AG08396 (cell line): ENCODE data around the gene DDR2.
A peak's percentile ranks its signal among the peaks of the same experiment; 100 is the strongest.

Experiments
- DNase-seq: peaks from one replicate; pipeline ENCODE4 v3.0.0; 2012; ENCODE audit warnings: low spot score, mixed read lengths

The DDR2 gene

GRCh38 chr1:162672622-162673260 lies 40.5 kb downstream of the DDR2 start:
- DNase-seq, result no peak

DNA sequence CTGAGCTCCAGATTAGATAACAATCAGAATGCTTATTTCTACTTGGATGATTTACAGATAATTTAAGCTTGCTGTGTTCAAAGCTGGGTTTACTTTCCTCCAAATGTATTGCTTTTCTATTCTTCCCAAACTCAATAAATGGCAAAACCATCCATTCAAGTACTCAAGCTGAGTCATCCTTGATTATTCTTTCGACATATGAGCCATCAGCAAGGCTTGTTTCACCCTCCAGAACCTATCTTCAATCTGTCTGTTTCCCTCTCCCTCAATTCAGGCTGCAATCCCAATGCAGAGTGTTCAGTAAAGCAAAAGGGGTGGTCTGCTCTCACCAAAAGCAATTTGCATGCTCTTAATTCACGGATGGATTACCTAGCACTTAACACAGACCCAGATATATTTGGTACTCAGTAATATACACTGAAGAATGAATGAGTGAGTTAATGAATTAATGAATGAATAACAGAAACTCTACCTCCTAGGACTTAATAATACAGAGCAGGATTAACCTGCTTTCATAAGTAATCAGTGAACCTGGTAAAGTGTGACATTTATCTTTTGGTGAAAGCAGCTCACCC lies 41.9 kb downstream of the DDR2 start:
- no peak for DNase-seq

DNA sequence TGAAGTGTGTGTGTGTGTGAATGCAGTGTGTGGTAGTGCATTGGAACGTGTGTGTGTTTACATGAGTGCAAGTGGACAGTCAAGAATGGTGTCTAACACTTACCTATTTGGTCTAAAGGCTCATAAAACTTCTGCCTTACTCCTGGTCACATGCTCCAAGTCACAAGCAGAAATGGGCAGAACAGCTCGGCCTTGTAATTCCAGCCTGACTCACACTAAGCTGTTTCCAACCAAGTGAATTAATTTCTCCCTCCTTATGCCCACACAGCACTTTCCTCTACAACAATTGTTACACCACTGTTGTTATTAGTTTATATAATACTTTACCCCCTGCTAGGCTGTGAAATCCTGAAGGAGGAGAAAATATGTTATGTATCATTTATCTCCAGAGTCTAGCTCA lies 43.8 kb downstream of the DDR2 start:
- DNase-seq, result no peak

DNA sequence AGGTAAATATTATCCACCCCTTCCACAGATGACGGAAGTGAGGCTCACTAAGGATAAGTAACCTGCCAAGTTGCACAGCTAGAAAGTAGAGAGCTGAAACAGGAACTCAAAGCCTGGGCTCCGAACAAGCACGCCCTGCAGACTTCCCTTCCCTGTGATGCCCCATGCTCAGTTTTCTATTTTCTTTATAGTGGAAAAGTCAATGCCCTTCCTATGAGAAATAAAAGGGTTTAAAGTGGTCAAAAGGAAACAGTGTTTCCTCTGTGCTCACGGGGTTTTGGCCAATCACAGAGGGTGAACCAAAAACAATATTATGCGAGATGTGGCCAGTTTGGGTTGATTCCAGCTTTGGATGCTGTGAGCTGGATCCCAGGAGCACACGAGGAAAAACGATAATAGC lies 44.5 kb downstream of the DDR2 start:
- no peak for DNase-seq

DNA sequence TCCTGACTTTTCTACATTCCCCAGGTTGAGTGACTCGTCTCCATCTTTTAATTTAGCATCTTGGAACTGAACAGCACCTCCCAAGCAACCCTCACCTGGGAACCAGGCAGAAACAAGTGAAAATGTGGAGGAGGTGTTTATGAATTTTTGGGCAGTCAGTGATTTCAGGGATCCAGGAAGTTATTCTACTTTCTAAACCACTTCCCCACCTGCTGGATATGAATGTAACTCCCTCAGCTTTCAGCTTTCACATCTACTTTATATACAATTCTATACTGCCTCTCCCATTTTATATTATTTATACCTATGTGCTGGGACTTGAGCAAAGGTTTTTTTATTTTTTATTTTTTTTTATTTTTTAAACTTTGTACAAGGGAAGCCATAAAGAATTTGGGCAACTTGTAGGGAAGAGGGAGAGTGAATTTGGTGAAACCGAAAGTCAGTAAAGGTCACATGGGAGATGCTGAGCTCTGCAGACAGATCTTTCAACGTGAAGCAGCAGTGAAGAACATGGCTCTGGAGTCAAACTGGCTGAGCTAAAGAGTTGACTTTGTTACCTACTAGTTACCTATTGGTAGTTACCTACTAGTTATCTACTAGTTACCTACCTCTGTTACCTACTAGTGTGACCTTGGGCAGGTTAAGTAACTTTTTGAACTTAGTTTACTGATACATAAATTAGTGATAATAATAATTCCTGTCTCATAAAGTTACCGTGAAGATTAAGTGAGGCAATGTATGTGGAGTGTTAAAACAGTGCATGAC lies 45.5 kb downstream of the DDR2 start:
- DNase-seq, result no peak

DNA sequence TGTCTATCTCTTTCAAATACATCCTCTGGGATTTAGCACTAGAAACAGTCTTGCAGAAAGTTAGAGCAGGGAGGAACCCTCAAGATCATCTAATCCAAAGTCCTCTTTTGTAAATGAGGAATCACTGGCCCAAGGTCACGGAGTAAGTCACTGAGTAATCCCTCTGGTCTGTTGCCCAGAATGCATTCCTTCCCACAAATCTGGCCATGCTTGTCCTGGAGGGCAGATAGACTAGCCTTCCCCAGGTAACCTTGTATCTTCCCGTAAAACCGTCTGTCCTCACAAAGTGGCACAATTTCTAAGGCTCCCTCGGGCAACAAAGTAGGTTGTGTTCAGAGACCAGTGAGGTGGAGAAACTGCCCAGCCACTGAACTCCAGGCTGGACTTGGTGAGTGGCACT lies 46.2 kb downstream of the DDR2 start:
- DNase-seq, result peak; percentile 32

- DNase-seq, result no peak
These were observed 47.0 kb downstream of the DDR2 start for GRCh38 chr1:162679298-162679697.

DNA sequence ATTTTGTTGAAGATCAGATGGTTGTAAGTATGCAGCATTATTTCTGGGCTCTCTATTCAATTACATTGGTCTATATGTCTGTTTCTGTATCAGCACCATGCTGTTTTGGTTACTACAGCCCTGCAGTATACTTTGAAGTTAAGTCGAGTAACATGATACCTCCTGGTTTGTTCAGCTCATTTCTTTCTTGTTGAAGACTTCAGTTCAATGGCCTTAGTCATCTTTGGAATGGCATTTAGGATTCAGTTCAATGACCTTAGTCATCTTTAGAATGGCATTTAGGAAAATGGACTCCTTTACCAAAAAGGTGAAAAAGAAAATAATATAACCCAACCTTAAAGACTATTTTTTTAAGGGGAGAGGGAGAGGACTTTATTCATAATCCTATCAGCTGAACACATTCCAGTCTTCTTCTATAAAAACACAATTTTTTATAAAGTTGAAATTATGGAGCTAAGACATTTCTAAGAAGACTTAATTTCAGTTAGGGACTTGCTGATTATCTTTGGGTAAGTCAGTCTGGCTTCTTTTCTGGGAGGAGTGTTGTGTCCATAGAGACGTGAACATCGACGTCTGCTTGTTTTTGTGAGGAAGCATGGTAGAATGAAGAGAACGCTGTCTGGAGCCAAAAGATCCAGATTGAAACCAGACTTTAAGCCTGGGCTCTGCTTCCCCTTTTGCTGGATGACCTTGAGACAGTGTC lies 48.3 kb downstream of the DDR2 start:
- DNase-seq, result no peak

DNA sequence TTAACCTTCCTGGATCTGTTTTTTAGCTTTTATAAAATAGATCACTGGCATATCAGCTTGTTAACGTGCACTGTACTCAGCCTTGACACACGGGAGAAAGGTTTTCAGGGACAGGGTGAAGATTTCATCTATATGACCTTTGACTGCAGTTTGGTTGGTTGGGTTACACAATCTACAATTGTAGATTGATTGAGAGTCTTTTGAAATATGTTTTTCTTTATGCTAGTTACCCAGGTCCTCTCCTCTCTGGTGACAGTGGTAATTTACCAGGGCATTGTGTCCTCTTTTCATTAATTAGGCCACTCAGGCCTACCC lies 48.8 kb downstream of the DDR2 start:
- DNase-seq, result no peak

DNA sequence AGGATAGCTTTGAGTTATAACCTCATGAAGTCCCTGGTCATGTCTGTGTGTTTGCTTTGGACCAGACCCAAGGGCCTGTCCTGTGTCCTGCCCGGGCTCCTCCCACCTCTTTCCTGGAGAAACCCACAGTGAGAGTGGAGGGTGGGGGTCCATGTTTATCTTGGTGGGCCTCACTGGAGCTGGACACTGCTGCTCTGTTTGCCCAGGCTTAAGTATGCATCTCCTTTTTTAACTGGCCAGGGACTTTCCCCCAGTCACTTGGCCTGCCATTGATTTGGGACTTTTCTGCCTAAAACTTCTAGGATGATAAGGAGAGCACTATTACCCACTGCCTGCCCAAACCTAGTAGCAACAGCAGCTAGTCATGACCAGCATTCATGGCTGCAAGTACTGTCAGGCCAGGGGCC lies 49.8 kb downstream of the DDR2 start:
- DNase-seq, result no peak

GRCh38 chr1:162687870-162688269 lies 55.6 kb downstream of the DDR2 start:
- no peak for DNase-seq

DNA sequence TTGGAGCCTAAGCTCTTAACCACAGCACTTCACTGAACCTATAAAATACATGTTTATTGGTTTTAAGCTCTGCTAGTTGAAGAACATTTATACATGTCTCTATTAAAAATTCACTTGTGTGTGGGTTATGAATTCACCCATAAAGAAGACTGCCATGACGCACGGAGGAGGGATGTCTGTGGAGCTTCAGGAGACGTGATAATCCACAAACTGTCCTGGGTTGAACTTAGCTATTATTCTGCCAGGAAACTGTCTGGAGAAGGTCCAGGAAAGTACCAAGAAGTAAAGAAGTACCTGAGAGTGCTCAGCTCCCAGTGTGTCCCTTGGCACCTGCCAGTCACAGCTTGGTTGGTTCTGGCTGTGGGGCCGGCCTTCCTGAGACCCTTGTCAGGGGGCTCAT lies 56.3 kb downstream of the DDR2 start:
- no peak for DNase-seq

GRCh38 chr1:162688931-162689330 lies 56.7 kb downstream of the DDR2 start:
- DNase-seq, result no peak

DNA sequence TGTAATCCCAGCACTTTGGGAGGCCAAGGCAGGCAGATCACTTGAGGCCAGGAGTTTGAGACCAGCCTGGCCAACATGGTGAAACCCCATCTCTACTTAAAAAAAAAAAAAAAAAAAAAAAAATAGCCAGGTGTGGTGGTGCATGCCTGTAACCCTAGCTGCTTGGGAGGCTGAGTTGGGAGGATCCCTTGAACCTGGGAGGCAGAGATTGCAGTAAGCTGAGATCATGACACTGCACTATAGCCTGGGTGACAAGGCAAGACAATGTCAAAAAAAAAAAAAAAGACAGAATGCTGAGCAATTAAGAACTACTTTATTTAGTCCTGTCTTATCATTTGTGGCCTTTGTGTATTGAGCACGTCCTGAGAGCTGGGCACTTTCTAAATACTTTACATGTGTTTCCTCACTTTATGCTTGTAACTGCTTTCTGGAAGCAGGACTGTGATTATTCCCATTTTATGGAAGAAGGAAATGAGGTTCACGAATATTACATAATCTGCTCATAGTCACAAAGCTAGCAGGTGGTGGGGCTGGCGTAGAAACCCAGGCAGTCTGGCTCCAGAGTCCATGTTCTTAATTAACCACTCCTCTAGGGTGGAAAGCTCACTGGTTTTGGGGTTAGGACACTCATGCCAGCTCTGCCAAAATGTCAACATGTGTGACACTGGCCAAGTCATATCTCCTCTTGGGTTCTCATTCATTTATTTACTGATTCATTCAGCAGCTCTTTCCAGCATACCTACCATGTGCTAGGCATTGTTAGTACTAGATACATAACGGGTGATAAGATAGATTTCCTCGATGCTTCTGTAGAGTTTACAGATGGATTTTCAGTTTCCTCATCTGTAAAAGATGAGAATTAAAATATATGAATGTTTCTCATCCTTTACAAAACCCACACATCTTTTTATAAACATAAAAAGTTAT lies 57.7 kb downstream of the DDR2 start:
- DNase-seq, result no peak

- peak; percentile 69 for DNase-seq
These were observed 58.6 kb downstream of the DDR2 start for GRCh38 chr1:162690672-162691434.

DNA sequence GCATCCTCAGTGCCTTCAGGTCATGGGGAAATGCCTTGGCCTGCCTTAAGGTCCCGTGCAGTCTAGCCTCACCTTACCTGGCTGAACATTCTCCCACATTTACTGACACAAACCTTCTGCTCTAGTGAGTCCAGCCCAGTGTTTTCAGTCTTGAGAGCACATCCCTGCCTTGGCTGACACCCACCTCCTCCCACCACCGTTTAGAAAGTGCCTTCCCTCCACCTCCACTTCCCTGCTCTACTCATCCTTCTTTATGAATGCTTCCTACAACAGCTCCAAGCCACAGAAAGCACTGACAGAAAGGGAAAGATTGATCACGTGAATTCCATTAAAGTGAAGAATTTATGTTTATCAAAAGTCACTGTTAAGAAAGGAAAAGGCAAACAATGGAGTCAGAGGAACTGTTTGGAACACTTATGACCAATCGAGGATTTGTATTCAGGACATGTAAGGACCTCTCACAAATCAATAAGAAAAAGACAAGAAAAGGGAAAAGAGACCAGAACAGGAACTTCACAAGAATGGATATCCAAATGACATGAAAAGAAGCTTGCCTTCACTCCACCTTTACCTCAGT lies 59.8 kb downstream of the DDR2 start:
- no peak for DNase-seq

DNA sequence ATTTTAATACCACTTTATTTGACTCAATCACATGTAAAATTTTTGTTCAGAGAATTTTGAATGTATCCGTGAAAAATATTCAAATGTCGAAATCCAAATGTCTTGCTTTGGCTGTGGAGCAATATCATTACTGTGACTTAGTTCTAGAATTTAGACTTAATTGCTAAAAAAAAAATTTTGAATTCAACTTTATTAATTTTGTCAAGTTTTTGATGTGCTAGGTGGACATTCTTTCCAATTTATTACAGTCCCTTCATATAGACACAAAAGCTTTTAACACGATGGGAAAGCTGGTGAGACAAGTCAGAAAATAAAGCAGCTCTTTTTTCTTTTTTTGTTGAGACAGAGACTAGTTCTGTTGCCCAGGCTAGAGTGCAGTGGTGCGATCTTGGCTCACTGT lies 62.6 kb downstream of the DDR2 start:
- DNase-seq, result no peak

GRCh38 chr1:162695687-162696086 lies 63.4 kb downstream of the DDR2 start:
- no peak for DNase-seq

- DNase-seq, result peak; percentile 70
These were observed 64.1 kb downstream of the DDR2 start for GRCh38 chr1:162696286-162696862.

DNA sequence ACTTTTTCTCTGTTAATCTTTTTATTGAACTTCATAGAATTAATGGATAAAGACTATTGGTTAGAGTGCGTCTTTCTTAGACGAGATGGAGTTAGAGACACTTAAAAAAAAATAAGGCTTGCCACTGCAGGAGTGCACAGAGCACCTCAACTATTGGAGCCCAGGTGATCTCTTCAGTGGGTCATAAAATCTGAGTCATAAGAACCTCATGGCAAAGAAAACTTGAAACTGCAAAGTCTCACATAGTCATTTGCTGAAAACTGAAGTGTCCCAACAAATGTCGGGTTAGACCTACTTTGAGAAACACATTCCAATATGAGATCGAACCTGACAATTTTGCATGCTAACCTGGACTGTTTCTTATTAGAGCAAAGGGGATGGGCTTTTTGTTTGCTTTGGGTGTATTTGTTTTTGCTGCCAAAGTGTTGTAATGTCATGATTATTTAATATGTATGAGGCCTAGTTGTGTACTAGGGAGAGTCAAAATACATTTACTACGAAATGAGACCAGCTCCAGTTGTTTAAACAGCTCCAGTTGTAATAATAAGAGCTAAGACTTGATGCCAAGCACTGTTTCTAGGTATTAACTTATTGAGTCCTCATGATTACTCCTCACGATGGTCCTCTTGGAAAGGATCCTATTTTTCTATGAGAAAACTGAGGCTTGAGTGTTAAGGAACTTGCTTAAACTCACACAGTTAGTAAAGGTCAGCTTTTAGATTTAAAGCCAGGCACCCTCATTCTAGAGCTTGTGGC lies 65.1 kb downstream of the DDR2 start:
- DNase-seq, result no peak
